Measurements from ENCODE around the gene FXYD6. TPM values are rescaled to one million over a fixed set of nuclear protein-coding genes. Genes with fewer than 3 reads are reported as not detected.

FXYD6 gene
- total and polyA plus RNA-seq, 9 donors: 119 to 445 (median 264) TPM

- Histone ChIP-seq H3K9me3 (no peaks in the 10 kb centered on the region), H3K27me3 (no peaks in the 10 kb centered on the region), H3K36me3 (no peaks in the 10 kb centered on the region), H3K4me1 (ENCODE audit: insufficient read depth) (no peaks in the 10 kb centered on the region), H3K27ac (no peak overlapping the region), H3K4me3 (no peak overlapping the region)
- intact Hi-C loops (cut with DNase I): no loop called here
- DNase-seq: no peak
- TF ChIP-seq POLR2A (IDR thresholded peaks at IDR 0.05): no peak
- no peak for TF ChIP-seq CTCF (IDR thresholded peaks at IDR 0.05)
- TF ChIP-seq EP300 (IDR thresholded peaks at IDR 0.05): no peak
- WGBS, 3 donors: 81 to 86% (median 85%) methylated on average over 7 of the region's 7 CpGs
Observed at GRCh38 chr11:117923773-117924172, 47.3 kb upstream of the FXYD6 start.

- WGBS, 3 donors: 92 to 100% (median 96%) methylated on average over 4 of the region's 4 CpGs
- intact Hi-C loops (cut with DNase I): no loop called here
- TF ChIP-seq CTCF (IDR thresholded peaks at IDR 0.05): no peak
- no peak for TF ChIP-seq EP300 (IDR thresholded peaks at IDR 0.05)
- TF ChIP-seq POLR2A (IDR thresholded peaks at IDR 0.05): no peak
- Histone ChIP-seq H3K4me3 (no peak overlapping the region), H3K27ac (no peak overlapping the region), H3K36me3 (no peaks in the 10 kb centered on the region), H3K9me3 (no peaks in the 10 kb centered on the region), H3K27me3 (no peaks in the 10 kb centered on the region), H3K4me1 (ENCODE audit: insufficient read depth) (no peaks in the 10 kb centered on the region)
- DNase-seq: no peak
Observed at GRCh38 chr11:117923275-117923674, 46.8 kb upstream of the FXYD6 start.

GRCh38 chr11:117921893-117922292 is 45.4 kb upstream of the FXYD6 start:
- WGBS, 3 donors: 93 to 98% (median 98%) methylated on average over 5 of the region's 5 CpGs
- Histone ChIP-seq H3K27me3 (no peaks in the 10 kb centered on the region), H3K4me3 (no peak overlapping the region), H3K27ac (no peak overlapping the region), H3K4me1 (ENCODE audit: insufficient read depth) (no peaks in the 10 kb centered on the region), H3K9me3 (no peaks in the 10 kb centered on the region), H3K36me3 (no peaks in the 10 kb centered on the region)
- TF ChIP-seq EP300 (IDR thresholded peaks at IDR 0.05) (no peak), POLR2A (IDR thresholded peaks at IDR 0.05) (no peak), CTCF (IDR thresholded peaks at IDR 0.05) (no peak)
- DNase-seq: peak in 1 of 5 donors; percentile 1
- intact Hi-C loops (cut with DNase I): no loop called here

GRCh38 chr11:117921456-117921855 is 45.0 kb upstream of the FXYD6 start:
- 92 to 96% (median 96%) methylated on average over 2 of the region's 2 CpGs for WGBS, 3 donors
- no peaks in the 10 kb centered on the region for H3K36me3 ChIP-seq
- no peak for DNase-seq
- no peak overlapping the region for H3K4me3 ChIP-seq
- no peaks in the 10 kb centered on the region for H3K27me3 ChIP-seq
- intact Hi-C loops (cut with DNase I): no loop called here
- TF ChIP-seq CTCF (IDR thresholded peaks at IDR 0.05) (no peak), POLR2A (IDR thresholded peaks at IDR 0.05) (no peak), EP300 (IDR thresholded peaks at IDR 0.05) (no peak)
- H3K4me1 ChIP-seq (ENCODE audit: insufficient read depth): no peaks in the 10 kb centered on the region
- no peaks in the 10 kb centered on the region for H3K9me3 ChIP-seq
- no peak overlapping the region for H3K27ac ChIP-seq
